ENCODE measurements around the gene C2CD4C. TPM values are rescaled to one million over a fixed set of nuclear protein-coding genes. Genes with fewer than 3 reads are reported as not detected.
"Not testable (repeated sequence)": the region's sequence is repeated elsewhere in the genome, so short reads cannot be mapped to it uniquely, and the experiment has no call there.

The C2CD4C gene
- polyA plus RNA-seq, 3 donors: not detected

DNA sequence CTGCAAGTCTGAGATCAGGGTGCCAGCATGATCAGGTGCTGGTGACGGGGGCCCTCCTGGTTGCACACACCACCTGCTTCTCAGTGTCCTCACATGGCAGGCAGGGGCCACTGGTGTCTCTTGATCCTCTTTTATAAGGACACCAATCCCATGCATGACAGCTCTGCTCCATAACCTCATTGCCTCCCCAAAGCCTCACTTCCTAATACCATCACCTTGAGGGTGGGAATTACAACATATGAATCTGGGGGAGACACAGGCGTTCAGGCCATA lies 49.4 kb downstream of the C2CD4C start:
- no peaks in the 10 kb centered on the region for H4K20me1 ChIP-seq (ENCODE audit: insufficient read depth, low read length)
- no peak overlapping the region for H3K4me3 ChIP-seq (replicated peaks in 1 of 3; ENCODE audit: low read depth in 2 of 3, low read length in 3 of 3)
- no peaks in the 10 kb centered on the region for H3K36me3 Mint-ChIP-seq
- intact Hi-C loops (cut with micrococcal nuclease): no loop called here
- H3K4me3 Mint-ChIP-seq: no peak overlapping the region
- peaks cover 2% of the 10 kb centered on the region for H3K4me1 Mint-ChIP-seq
- no peak overlapping the region for H3K4me2 ChIP-seq (replicated peaks; ENCODE audit: extremely low read depth, low read length, poor library complexity, severe bottlenecking)
- peaks cover 2 to 9% (median 6%) of the 10 kb centered on the region in 3 donors for H3K27me3 Mint-ChIP-seq (ENCODE audit: low read depth in 3 of 3)
- no peak for DNase-seq
- TF ChIP-seq CTCF (IDR thresholded peaks at IDR 0.05): no peak
- no peaks in the 10 kb centered on the region for H3K4me1 ChIP-seq (ENCODE audit: control insufficient read depth in 1 of 2, insufficient read depth in 2 of 2, low read length in 2 of 2)
- H3K9me3 Mint-ChIP-seq: peaks cover 5 to 25% (median 11%) of the 10 kb centered on the region in 7 donors
- no peak overlapping the region for H2AFZ ChIP-seq (ENCODE audit: insufficient read depth, low read depth, low read length, poor library complexity, severe bottlenecking)
- no peak overlapping the region for H3K9ac ChIP-seq (ENCODE audit: insufficient read depth, low read length, poor library complexity, severe bottlenecking)
- H3K27ac Mint-ChIP-seq: no peak overlapping the region
- no peaks in the 10 kb centered on the region for H3K27me3 ChIP-seq (ENCODE audit: control insufficient read depth in 2 of 2, insufficient read depth in 2 of 2, low read length in 2 of 2)
- WGBS (ENCODE audit: insufficient coverage): 90% methylated on average over 1 of the region's 2 CpGs
- peaks cover 6 to 7% of the 10 kb centered on the region in 2 donors for H3K9me3 ChIP-seq (replicated peaks in 1 of 2; ENCODE audit: control insufficient read depth in 1 of 2, insufficient read depth in 1 of 2, low read length in 2 of 2)
- H3K79me2 ChIP-seq (ENCODE audit: insufficient read depth, low read length): no peaks in the 10 kb centered on the region
- no peak overlapping the region for H3K27ac ChIP-seq (ENCODE audit: low read depth in 1 of 2, low read length in 2 of 2)
- no peaks in the 10 kb centered on the region for H3K36me3 ChIP-seq (replicated peaks in 1 of 2; ENCODE audit: control insufficient read depth in 1 of 2, insufficient read depth in 2 of 2, low read length in 2 of 2)

GRCh38 chr19:355536-355935 lies 53.4 kb downstream of the C2CD4C start:
- H3K4me2 ChIP-seq (replicated peaks; ENCODE audit: extremely low read depth, low read length, poor library complexity, severe bottlenecking); intact Hi-C loops (cut with micrococcal nuclease); H3K4me3 ChIP-seq (replicated peaks in 1 of 3; ENCODE audit: low read depth in 2 of 3, low read length in 3 of 3); H3K4me1 Mint-ChIP-seq; H3K36me3 ChIP-seq (replicated peaks in 1 of 2; ENCODE audit: control insufficient read depth in 1 of 2, insufficient read depth in 2 of 2, low read length in 2 of 2); H3K9ac ChIP-seq (ENCODE audit: insufficient read depth, low read length, poor library complexity, severe bottlenecking); H3K4me1 ChIP-seq (ENCODE audit: control insufficient read depth in 1 of 2, insufficient read depth in 2 of 2, low read length in 2 of 2); DNase-seq; H3K36me3 Mint-ChIP-seq; H3K4me3 Mint-ChIP-seq; H2AFZ ChIP-seq (ENCODE audit: insufficient read depth, low read depth, low read length, poor library complexity, severe bottlenecking); H3K27me3 ChIP-seq (ENCODE audit: control insufficient read depth in 2 of 2, insufficient read depth in 2 of 2, low read length in 2 of 2); H3K27ac Mint-ChIP-seq; H4K20me1 ChIP-seq (ENCODE audit: insufficient read depth, low read length); H3K27ac ChIP-seq (ENCODE audit: low read depth in 1 of 2, low read length in 2 of 2); H3K79me2 ChIP-seq (ENCODE audit: insufficient read depth, low read length): not testable (repeated sequence)
- peaks cover 6 to 12% (median 7%) of the 10 kb centered on the region in 3 donors for H3K27me3 Mint-ChIP-seq (ENCODE audit: low read depth in 3 of 3)
- 95% methylated on average over 7 of the region's 15 CpGs for WGBS (ENCODE audit: insufficient coverage)
- peaks cover 15 to 17% of the 10 kb centered on the region in 2 donors for H3K9me3 ChIP-seq (replicated peaks in 1 of 2; ENCODE audit: control insufficient read depth in 1 of 2, insufficient read depth in 1 of 2, low read length in 2 of 2)
- peaks cover 11 to 38% (median 22%) of the 10 kb centered on the region in 7 donors for H3K9me3 Mint-ChIP-seq

Small RNAs within 50 kb of the gene (small RNA-seq; reads per million reads assigned to genes)
- gene RNA5SP462 (ENCODE audit: insufficient read length, low read depth): not detected

Other genes starting within 250 kb of the C2CD4C start
- under 1 TPM in 1 of 3 donors, not detected in 2; 0.01 TPM for gene PLPP2, start 117.7 kb downstream of the C2CD4C start, polyA plus RNA-seq
- 10 to 100 TPM in 1 of 3 donors, 1 to 10 TPM in 2; 3.6 to 21.9 (median 6.9) TPM for gene MIER2, start 64.4 kb downstream of the C2CD4C start, polyA plus RNA-seq
- gene SHC2, start 51.9 kb upstream of the C2CD4C start, polyA plus RNA-seq: not detected
- gene MADCAM1, start 87.3 kb upstream of the C2CD4C start, polyA plus RNA-seq: under 1 TPM in 1 of 3 donors, not detected in 2; 0.17 TPM
- gene TPGS1, start 98.3 kb upstream of the C2CD4C start, polyA plus RNA-seq: 10 to 100 TPM in 2 of 3 donors, 1 to 10 TPM in 1; 9.2 to 48.1 (median 14.2) TPM
- 10 to 100 TPM; 25.2 to 49.2 (median 43.0) TPM for gene CDC34, start 122.6 kb upstream of the C2CD4C start, polyA plus RNA-seq
- gene GZMM, start 134.9 kb upstream of the C2CD4C start, polyA plus RNA-seq: 1 to 10 TPM in 1 of 3 donors, under 1 TPM in 2; 0.32 to 1.4 (median 0.48) TPM
- 100 to 1,000 TPM; 190 to 431 (median 364) TPM for gene BSG, start 163.4 kb upstream of the C2CD4C start, polyA plus RNA-seq
- under 1 TPM in 1 of 3 donors, not detected in 2; 0.21 TPM for gene HCN2, start 180.7 kb upstream of the C2CD4C start, polyA plus RNA-seq
- gene POLRMT, start 224.4 kb upstream of the C2CD4C start, polyA plus RNA-seq: 10 to 100 TPM; 16.2 to 40.5 (median 17.6) TPM
- not detected for gene FGF22, start 230.7 kb upstream of the C2CD4C start, polyA plus RNA-seq

All from CD14-positive monocyte (primary cell).